Lower leg skin (tissue), 4 donors: ENCODE measurements around the gene RMND1. TPM values are rescaled to one million over a fixed set of nuclear protein-coding genes. Genes with fewer than 3 reads are reported as not detected.

Experiments
- DNase-seq, 2 donors: peaks; one replicate each; pipeline ENCODE4 v3.0.0-alpha.2; 2019; ENCODE audit warnings: low spot score in 2 of 2
- H3K4me3 ChIP-seq: fragments of 200-600 bp; sonication (generic); 2 replicates; pipeline ENCODE4 v1.5.1; 2017; ENCODE audit warnings: mild to moderate bottlenecking, low read depth; ENCODE audit not compliant: poor library complexity, severe bottlenecking
- POLR2A ChIP-seq, 2 donors: fragments of 450-650 bp; IDR thresholded peaks; one replicate each; pipeline ENCODE4 v1.6.1; 2016 to 2017; ENCODE audit warnings: antibody characterized with exemption in 2 of 2, mild to moderate bottlenecking in 1 of 2, moderate library complexity in 1 of 2
- WGBS, 2 donors: methylation state at CpG; one replicate each; pipeline ENCODE4 v1.1.5; 2018; 5-methylcytosine and 5-hydroxymethylcytosine counted together
- intact Hi-C: fragments of 100-400 bp; cut with DNase I; formaldehyde crosslinking; loops from one replicate; pipeline ENCODE4 v1.15.0; 2023; ENCODE audit warnings: low total_unique reads
- total RNA-seq, 4 donors: library from RNA; depleted of rRNA; stranded (reverse); fragments of >200 nt; gene quantifications; one replicate each; pipeline ENCODE4 v1.1.0, GENCODE V29; 2016
- TF ChIP-seq, protein P1 (sequence below), 3 donors: fragments of 450-650 bp; IDR thresholded peaks; one replicate each; pipeline ENCODE4 v1.5.1; 2016; ENCODE audit warnings: antibody characterized with exemption in 3 of 3, mild to moderate bottlenecking in 3 of 3, moderate library complexity in 2 of 3

RMND1 gene
- total RNA-seq, 4 donors from 2014 or later: 11.7 to 21.7 (median 16.6) TPM

DNA sequence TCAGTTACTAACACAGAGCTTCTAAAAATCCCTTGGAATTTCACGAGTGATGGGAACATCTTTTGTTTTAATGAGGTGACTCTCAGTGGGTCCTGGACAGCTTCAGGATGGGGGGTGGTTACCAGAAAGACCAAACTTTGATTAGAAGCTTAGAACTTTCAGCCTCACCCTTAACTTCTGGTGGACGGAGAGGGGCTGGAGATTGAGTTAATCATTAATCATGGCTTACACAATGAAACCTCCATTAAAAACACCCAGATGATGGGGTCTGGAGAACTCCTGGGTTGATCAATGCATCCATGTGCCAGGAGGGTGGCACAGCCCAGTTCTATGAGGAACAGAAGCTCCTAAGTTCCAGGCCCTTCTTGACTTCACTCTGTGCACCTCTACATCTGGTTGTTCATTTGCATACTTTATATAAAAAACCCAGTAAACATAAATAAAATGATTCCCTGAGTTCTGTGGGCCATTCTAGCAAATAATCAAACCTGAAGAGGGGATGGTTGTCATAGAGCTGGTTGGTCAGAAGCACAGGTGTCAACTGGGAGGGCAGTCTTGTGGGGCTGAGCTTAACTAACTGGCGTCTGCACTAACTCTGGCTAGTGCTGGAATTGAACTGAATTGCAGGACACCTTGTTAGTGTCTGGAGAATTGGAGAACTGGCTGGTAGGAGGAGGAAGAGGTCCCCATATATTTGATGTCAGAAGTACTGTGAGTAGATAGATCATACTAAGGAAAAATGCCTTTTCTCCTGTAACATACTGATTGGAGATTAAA, 10.3 kb downstream of the RMND1 start:
- TF ChIP-seq, protein P1, sequence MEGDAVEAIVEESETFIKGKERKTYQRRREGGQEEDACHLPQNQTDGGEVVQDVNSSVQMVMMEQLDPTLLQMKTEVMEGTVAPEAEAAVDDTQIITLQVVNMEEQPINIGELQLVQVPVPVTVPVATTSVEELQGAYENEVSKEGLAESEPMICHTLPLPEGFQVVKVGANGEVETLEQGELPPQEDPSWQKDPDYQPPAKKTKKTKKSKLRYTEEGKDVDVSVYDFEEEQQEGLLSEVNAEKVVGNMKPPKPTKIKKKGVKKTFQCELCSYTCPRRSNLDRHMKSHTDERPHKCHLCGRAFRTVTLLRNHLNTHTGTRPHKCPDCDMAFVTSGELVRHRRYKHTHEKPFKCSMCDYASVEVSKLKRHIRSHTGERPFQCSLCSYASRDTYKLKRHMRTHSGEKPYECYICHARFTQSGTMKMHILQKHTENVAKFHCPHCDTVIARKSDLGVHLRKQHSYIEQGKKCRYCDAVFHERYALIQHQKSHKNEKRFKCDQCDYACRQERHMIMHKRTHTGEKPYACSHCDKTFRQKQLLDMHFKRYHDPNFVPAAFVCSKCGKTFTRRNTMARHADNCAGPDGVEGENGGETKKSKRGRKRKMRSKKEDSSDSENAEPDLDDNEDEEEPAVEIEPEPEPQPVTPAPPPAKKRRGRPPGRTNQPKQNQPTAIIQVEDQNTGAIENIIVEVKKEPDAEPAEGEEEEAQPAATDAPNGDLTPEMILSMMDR (IDR thresholded peaks at IDR 0.05): no peak
- TF ChIP-seq POLR2A (IDR thresholded peaks at IDR 0.05): no peak
- no peak for DNase-seq
- 76 to 79% methylated on average over 3 of the region's 3 CpGs for WGBS, 2 donors
- H3K4me3 ChIP-seq: no peak overlapping the region
- intact Hi-C loops: no loop called here

DNA sequence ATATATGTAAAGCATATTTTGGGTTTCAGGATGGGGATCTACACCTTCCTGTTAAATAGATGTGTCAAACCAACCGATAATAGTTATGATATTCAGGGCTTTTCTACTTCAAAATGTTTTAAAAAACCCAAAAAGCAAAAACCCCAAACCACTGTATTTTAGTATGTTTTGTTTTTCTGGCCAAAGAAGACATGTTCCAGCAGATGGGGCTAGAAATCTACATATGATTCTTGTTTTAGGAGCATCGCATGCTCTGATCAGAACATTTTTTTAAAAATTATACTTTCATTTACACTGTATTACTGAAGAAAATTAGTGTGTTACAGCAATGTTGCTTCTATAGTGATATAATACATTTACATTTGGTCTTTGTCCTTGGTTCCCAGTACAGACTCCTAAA, 11.0 kb downstream of the RMND1 start:
- intact Hi-C loops: no loop called here
- TF ChIP-seq, protein P1 (IDR thresholded peaks at IDR 0.05): no peak
- TF ChIP-seq POLR2A (IDR thresholded peaks at IDR 0.05): no peak
- no peak overlapping the region for H3K4me3 ChIP-seq
- WGBS, 2 donors: 60 to 61% methylated on average over 2 of the region's 2 CpGs
- DNase-seq: no peak

DNA sequence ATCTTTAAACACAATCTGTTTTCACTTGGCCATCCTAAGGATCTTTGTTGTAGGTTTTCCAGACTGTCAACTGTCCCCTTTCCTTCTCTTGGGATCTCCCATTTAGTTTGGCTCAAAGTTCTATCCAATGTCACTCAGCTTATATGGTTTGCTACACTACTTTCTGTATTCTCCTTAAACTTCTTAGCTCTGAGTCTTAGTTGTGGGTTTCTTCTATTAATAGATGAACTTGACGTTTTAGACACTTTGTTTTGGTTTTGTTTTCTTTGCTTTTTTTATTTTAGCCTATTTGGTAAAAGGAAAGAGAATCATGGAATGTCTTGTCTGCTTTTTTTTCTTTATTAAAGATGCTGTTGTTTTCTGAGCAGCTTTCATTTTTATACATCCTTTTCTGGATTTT, 11.4 kb downstream of the RMND1 start:
- 26 to 35% methylated on average over 1 of the region's 1 CpG for WGBS, 2 donors
- DNase-seq: no peak
- intact Hi-C loops: no loop called here
- no peak overlapping the region for H3K4me3 ChIP-seq
- no peak for TF ChIP-seq POLR2A (IDR thresholded peaks at IDR 0.05)
- TF ChIP-seq, protein P1 (IDR thresholded peaks at IDR 0.05): no peak

DNA sequence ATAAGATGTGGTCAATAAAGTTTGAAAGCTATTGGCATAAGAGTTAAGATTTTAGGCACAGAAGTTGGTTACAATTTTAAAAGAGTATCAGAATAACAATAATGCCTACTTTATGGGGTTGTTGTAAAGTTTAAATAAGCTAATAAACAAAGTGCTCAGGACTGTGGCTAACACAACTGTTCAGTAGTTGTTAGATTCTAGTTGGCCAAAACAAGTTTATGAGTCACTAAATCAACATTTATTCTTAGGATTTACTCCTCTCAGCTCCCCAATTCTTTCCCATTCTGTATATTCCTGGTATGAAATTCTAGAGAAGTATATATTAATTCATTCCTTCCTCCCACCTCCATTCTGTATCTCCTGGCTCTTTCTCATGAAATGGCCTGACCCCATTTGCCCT, 14.5 kb downstream of the RMND1 start:
- intact Hi-C loops: no loop called here
- no peak overlapping the region for H3K4me3 ChIP-seq
- no peak for TF ChIP-seq POLR2A (IDR thresholded peaks at IDR 0.05)
- TF ChIP-seq, protein P1 (IDR thresholded peaks at IDR 0.05): no peak
- no peak for DNase-seq

DNA sequence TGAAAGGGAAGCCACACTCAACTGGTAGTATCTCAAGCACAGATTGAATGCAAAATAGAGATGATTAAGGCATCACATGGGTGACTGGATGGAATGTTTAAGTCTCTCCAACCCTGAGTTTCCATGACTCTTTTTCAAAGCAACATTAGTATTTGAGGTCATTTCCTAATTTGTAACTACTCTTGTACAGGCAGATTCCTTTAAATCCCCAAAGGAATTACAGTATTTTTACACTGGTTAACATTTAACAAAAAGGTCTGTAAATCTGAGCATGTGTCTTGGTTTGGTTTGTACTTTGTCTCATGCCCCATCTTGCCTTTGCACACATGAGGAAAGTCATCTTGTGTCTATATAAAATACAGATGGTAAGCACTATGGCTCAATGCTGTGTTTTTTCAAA, 15.1 kb downstream of the RMND1 start:
- no peak for DNase-seq
- no peak for TF ChIP-seq POLR2A (IDR thresholded peaks at IDR 0.05)
- TF ChIP-seq, protein P1 (IDR thresholded peaks at IDR 0.05): no peak
- H3K4me3 ChIP-seq: no peak overlapping the region
- intact Hi-C loops: no loop called here

DNA sequence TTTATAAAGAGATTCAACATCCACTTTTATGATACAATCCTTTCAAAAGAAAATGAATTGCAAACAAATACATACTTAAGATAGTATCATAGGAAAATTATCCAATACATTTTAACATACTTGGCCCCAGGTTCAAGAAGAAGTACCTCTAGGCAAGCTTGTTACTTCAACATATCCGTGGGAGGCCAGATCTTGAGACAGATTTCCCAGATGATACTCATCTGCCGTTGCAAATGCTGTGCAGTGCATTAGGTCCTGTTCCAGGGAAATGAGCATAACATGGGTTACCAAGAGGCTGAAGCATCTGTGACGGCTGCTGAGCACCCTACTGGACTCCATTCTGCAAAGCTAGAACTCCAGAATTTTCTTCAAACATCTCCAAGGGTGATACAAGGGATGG, 15.6 kb downstream of the RMND1 start:
- whole genome bisulfite sequencing, 2 donors: 28 to 35% methylated on average over 3 of the region's 3 CpGs
- intact Hi-C loops: no loop called here
- DNase-seq: no peak
- H3K4me3 ChIP-seq: no peak overlapping the region
- no peak for TF ChIP-seq POLR2A (IDR thresholded peaks at IDR 0.05)
- TF ChIP-seq, protein P1 (IDR thresholded peaks at IDR 0.05): no peak
